ENCODE data around the gene NAP1L4.
A peak's percentile ranks its signal among the peaks of the same experiment; 100 is the strongest.

Gene NAP1L4

GRCh38 chr11:2954263-2954662 lies 37.9 kb downstream of the NAP1L4 start:
- no peak overlapping the region for H3K4me3 ChIP-seq (ENCODE audit: low read depth, low read length)
- in situ Hi-C loops (cut with HindIII; ENCODE audit: low sequenced_read_pairs) = no loop called here
- TF ChIP-seq CTCF (IDR thresholded peaks at IDR 0.05; ENCODE audit: low read depth, low read length) = no peak
- DNase-seq (ENCODE audit: low read depth, low spot score) = no peak

- in situ Hi-C loops (cut with HindIII; ENCODE audit: low sequenced_read_pairs) = no loop called here
- TF ChIP-seq CTCF (IDR thresholded peaks at IDR 0.05; ENCODE audit: low read depth, low read length) = no peak
- DNase-seq (ENCODE audit: low read depth, low spot score) = no peak
- no peak overlapping the region for H3K4me3 ChIP-seq (ENCODE audit: low read depth, low read length)
Observed at GRCh38 chr11:2952290-2952689, 39.8 kb downstream of the NAP1L4 start.

- H3K4me3 ChIP-seq (ENCODE audit: low read depth, low read length) = no peak overlapping the region
- TF ChIP-seq CTCF (IDR thresholded peaks at IDR 0.05; ENCODE audit: low read depth, low read length) = no peak
- peak; percentile 84 for DNase-seq (ENCODE audit: low read depth, low spot score)
- in situ Hi-C loops (cut with HindIII; ENCODE audit: low sequenced_read_pairs) = no loop called here
Observed at GRCh38 chr11:2951231-2952110, 40.7 kb downstream of the NAP1L4 start.

- no peak for TF ChIP-seq CTCF (IDR thresholded peaks at IDR 0.05; ENCODE audit: low read depth, low read length)
- no peak overlapping the region for H3K4me3 ChIP-seq (ENCODE audit: low read depth, low read length)
- DNase-seq (ENCODE audit: low read depth, low spot score) = peak; percentile 54
- in situ Hi-C loops (cut with HindIII; ENCODE audit: low sequenced_read_pairs) = no loop called here
Observed at GRCh38 chr11:2950825-2951224, 41.3 kb downstream of the NAP1L4 start.

GRCh38 chr11:2949920-2950319 lies 42.2 kb downstream of the NAP1L4 start:
- TF ChIP-seq CTCF (IDR thresholded peaks at IDR 0.05; ENCODE audit: low read depth, low read length) = no peak

GRCh38 chr11:2947744-2948143 lies 44.4 kb downstream of the NAP1L4 start:
- H3K4me3 ChIP-seq (ENCODE audit: low read depth, low read length) = no peak overlapping the region
- in situ Hi-C loops (cut with HindIII; ENCODE audit: low sequenced_read_pairs) = no loop called here
- TF ChIP-seq CTCF (IDR thresholded peaks at IDR 0.05; ENCODE audit: low read depth, low read length) = no peak
- no peak for DNase-seq (ENCODE audit: low read depth, low spot score)

More at GRCh38 chr11:2949920-2950319, 42.2 kb downstream of the NAP1L4 start:
- no peak for DNase-seq (ENCODE audit: low read depth, low spot score)
- H3K4me3 ChIP-seq (ENCODE audit: low read depth, low read length) = no peak overlapping the region
- in situ Hi-C loops (cut with HindIII; ENCODE audit: low sequenced_read_pairs) = no loop called here
